Measurements from ENCODE around the gene RPL18A.

Gene RPL18A

DNA sequence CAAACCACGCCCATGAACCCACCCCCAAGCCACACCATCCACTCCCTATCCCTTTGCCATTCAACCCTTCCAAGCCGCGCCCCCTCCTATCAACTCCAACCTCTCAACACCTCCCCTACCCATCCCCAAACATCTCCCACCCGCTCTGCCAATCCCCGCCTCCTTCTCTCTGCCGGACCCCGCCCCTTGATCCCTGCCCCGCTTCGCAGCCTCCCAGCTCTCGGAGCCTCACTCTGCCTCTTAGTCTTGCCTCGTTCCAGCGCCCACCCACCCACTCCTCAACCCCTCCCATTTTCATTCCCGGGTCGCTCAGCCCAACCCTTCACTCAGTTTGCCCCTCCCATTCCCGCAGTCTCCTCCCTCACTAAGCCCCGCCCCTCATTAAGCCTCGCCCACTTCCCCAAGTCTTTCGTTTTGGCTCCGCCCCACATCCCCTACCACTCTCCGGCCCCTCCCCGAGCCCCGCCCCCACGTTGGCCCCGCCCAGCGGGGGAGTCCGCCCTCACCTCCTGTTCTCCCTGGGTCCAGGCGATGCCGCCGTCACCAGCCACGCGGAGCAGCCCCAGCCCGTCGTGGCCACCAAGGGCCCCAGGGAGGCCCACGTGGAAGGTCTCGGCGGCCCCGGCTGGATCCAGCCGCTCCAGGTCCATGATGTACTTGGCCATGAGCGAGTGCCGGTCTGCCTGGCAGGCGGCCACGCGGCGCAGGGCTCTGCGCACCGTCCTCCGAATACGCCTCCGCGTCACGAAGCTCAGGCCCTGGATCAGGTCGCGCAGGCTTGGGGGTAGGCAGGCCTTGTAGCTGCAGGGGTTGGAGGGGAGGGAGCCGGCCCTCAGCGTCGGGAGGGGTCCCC is 17.7 kb upstream of the RPL18A start:
- peak; percentile 91 for DNase-seq (ENCODE audit: low spot score)

DNA sequence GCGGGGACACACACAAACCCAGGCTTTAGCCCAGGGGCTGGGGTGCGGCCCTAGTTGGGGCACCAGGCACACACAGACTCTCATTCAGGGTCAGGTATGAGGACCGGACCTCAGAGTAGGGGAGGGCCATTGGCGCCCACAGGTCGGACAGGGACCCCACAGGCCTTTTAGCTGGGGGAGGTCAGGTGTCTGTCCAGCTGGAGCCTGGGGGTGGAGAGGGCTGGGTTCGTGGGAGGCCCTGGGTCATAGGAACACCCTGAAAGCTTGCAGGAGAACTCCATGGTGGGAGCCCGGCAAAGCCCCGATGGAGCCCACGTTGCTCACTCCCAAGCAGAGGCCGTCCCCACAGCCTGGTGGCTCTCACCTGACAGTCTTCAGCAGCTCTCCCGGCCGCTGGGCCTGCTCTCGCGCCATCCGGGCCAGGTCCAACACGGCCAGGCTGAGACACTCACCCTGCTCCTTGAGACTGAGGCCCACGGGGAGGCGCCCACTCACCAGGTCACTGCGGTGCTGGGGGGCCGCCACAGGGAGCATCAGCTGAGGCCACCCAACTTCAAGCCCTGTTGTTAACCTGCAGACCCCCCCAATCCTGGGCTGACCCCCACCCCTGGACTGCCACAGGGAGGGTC is 16.9 kb upstream of the RPL18A start:
- DNase-seq (ENCODE audit: low spot score) = no peak

- DNase-seq (ENCODE audit: low spot score) = no peak
Observed at GRCh38 chr19:17843292-17843827, 16.4 kb upstream of the RPL18A start.

DNA sequence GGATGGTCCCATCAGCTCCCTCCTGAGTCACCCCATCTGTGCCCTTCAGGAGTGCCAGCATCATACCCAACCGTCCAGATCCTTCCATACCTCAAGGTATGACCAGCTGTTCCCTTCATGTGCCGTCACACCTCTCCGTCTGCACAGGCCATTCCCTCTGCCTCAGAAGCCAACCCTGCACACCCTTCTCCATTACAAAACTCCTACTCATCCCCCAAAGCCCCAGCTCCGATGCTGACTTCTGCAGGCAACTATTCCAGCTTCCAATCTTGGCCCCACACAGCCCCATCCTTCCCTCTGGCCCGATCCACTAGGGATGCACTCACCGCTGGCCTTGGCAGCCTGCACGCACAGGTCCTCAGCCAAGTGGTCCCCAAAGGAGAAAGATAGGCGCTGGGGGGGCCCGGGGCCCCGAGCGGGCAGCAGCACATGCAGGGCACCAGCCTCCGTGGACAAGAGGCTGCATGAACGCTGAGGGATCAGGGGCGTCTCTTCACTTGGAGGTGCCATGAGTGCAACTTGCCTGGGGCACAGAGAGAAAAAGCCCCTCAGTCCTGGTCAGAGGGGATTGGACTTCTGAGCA is 15.7 kb upstream of the RPL18A start:
- DNase-seq (ENCODE audit: low spot score) = no peak

- no peak for DNase-seq (ENCODE audit: low spot score)
Observed at GRCh38 chr19:17846146-17846545, 13.6 kb upstream of the RPL18A start.

DNA sequence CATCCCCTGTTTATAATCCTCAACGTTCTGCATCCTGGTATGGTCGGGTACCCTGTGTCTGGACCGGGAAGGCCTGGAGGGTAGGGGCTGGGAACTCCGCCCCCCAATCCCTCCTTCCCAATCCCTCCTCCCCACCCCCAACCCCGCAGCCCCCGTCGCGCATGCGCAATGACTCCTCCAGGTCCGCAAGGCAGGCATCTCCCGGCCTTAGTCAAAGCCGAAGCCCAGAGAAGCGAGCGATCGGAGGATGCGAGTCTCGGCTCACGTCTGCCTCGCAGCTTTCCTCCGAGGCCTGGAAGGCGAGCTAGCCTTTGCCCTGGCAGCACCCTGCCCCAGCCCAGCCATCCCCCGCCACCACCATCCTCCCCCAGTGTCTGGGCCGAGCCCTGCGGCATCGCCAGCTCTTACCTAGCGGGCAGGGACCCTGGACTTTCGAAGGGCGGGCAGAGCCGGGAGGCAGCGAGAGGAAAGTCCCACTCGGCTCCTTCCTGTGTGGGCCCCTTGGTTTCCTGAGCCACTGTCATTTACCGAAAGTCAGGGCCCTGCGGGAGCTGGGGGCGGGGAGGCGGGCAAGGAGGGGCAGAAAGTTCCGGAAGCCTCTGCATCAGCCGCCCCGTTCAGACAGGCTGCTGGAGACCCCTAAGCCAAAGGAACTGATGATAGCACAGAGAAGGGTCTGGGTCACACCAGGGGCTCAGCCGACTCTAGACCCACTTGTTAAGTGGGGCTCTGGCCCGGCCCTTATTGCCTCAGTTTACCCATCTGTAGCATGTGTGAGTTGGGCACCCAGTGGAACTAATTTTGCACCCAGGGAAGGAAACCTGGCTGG is 12.0 kb upstream of the RPL18A start, which contains the start of gene JAK3:
TSS of gene JAK3 (minus strand) at position 445 of the 829 bp plus-strand sequence. CDS start 3,565 bp downstream, outside the sequence.
- DNase-seq (ENCODE audit: low spot score) = no peak

DNA sequence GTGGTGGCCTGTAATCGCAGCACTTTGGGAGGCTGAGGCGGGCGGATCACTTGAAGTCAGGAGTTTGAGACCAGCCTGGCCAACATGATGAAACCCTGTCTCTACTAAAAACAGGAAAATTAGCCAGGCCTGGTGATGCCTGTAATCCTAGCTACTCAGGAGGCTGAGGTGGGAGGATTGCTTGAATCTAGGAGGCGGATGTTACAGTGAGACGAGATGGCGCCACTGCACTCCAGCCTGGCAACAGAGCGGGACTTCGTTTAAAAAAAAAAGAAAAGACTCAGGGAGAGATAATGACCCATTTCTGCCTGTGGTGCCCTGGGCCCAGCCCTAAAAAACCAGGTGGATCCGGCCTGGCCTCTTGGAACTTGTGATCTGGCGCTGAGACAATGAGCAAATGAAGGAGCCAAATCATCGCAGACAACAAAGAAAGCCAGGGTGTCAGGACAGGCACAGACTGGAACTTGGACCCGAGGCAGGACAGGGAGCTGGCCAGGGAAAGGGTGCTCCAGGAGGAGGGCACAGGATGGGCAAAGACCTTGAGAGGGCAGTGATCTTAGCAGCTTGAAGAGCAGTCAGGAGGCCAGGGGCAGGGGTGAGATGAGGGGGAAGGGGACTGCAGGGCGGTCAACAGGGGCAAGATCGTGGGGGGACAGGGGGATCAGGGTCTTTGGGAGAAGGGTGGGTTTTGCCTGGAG is 11.0 kb upstream of the RPL18A start:
- DNase-seq (ENCODE audit: low spot score) = no peak

DNA sequence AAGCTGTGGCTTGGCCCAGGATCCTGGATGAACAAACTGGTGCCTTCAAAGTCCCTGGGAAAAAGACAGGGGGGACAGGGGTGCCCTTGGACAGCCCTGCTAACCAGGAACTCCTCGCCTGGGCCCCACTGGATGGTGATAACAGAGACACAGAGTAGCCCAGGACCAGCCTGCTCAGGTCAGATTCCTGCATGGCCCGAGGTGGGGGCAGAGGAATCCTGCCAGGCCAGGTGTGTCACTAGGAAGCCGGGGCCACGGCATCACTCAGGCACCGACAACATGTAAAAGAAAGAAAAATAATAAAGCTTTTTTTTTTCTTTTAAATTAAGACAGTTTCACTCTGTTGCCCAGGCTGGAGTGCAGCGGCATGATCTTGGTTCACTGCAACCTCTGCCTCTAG is 5.6 kb upstream of the RPL18A start:
- DNase-seq (ENCODE audit: low spot score) = no peak

DNA sequence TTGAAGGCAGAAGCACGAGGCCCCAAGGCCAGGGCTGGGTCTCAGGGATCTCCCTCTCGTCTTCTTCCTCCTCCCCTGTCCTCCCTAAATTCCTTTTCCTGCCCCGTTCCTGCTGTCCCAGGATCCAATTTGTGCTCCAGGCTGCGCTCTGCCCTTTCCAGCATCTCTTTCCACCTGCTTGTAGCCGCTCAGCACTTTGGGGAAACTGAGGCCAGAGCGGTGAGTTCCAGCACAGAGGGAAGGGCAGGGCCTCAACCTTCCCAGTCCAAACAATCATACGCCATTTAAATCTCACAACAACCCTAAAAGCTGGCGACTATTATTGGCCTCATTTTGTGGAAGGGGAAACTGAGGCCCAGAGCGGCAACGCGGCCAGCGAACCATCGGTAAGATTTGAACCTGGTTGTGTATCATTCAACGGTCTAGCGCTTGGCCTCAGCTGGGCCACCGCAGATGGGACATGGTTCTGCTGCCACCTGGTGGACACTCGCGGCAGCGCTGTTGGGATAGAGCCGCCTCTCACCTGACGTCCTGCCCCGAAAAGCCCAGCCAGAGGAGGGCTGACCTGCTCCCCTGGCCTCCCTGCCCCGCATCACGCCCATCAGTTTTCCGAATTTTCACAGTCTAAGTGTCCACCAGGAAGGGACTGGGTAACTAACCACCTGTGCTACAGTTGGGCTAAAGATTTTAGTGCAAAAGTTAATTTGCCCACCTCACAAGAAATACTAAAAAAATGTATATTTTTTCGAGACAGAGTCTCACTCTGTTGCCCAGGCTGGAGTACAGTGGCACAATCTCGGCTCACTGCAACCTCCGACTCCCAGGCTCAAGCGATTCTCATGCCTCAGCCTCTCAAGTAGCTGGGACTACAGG is 4.2 kb upstream of the RPL18A start:
- DNase-seq (ENCODE audit: low spot score) = peak; percentile 80

- no peak for DNase-seq (ENCODE audit: low spot score)
Observed at GRCh38 chr19:17860331-17860992, 752 bp downstream of the RPL18A start.

- DNase-seq (ENCODE audit: low spot score) = no peak
Observed at GRCh38 chr19:17860993-17861360, 1.3 kb downstream of the RPL18A start.

DNA sequence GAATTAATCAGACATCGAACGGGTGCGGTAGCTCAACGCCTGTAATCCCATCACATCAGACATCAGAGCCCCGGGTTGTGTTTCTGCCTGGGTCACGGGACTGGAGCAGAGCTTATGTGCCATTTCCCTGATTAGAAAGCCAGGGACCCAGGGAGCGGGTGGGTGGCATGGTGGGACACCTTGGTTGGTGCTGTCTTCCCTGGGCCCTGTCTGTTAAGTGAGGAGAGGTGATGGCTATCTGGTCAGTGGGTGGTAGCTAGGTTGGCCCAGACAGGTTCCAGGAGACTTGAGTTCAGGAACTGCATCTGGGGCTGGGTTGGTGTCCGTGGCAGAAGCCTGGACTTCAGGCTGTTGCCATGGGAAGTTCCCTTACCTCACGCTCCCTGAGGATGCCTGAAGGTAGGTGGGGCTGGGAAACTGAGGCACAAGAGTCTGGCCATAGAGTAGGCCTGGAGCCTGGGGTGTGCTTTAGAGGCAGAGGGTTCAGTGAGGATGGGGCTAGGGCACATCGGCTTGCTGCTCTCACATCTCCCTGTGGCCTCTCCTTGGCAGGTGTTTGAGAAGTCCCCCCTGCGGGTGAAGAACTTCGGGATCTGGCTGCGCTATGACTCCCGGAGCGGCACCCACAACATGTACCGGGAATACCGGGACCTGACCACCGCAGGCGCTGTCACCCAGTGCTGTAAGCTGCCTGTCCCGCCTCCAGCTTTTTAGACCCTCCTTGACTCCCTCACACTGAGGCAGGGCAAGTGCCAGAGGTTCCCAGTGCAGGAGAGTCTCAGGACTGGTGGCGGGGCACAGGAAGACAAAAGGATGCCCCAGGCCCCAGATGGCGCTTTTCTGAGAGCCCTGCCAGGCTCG is 2.1 kb downstream of the RPL18A start:
- no peak for DNase-seq (ENCODE audit: low spot score)

DNA sequence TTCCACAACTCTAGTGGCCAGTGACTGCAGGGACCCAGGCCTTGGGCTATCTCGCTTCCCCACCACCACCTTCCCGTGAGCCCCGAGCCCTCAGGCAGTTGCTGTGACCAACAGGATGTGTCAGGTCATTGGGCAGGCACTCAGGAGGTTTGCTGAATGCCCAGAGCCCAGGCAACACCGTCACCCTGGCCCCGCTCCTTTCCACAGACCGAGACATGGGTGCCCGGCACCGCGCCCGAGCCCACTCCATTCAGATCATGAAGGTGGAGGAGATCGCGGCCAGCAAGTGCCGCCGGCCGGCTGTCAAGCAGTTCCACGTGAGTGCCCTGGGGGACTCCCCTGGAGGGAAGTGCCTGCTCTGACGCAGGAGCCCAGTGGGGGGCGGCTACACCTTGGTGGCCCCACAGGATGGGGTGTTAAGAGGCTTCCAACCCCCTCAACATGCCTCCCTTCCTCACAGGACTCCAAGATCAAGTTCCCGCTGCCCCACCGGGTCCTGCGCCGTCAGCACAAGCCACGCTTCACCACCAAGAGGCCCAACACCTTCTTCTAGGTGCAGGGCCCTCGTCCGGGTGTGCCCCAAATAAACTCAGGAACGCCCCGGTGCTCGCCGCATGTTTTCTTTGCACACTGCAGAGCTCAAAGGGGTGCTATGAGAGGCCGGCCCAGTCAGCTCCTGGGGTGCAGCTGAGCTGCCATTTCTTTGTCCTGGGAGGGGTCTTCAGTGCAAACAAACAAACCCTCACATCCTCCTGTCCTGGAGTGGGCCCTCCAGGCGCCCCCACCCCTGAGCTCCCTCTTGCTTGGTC is 3.2 kb downstream of the RPL18A start:
- DNase-seq (ENCODE audit: low spot score) = no peak

DNA sequence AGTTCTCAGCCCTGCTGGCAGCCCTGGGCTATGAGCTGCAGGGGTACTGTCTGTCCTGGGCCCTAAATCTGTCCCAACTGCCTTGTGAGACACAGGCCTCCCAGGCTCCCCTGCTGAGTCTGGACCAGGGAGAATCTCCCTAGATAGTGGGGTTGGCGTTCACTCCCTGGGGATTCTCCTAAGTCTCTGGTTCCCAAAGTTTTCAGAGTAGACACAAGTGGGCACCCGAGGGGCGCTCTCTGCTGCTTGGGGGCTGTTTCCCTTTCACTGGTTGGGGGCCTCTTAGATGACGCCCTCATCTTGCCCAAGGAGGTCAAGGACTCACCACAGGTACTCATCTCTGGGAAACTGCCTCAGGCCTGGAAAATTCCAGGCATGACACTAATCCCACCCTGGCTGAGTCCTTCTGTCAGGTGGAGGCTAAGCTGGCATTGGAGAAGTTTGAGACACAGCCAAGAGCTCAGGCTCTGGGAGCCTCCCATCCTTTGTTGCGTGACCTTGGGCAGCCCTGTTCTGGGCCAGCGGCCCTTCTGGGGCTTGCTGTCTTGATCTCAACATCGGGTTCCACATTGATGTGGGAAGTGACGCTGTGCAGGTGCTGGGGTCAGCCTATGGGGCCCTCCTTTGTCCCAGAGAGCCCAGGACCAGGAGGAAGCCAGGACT is 3.9 kb downstream of the RPL18A start:
- DNase-seq (ENCODE audit: low spot score) = no peak

DNA sequence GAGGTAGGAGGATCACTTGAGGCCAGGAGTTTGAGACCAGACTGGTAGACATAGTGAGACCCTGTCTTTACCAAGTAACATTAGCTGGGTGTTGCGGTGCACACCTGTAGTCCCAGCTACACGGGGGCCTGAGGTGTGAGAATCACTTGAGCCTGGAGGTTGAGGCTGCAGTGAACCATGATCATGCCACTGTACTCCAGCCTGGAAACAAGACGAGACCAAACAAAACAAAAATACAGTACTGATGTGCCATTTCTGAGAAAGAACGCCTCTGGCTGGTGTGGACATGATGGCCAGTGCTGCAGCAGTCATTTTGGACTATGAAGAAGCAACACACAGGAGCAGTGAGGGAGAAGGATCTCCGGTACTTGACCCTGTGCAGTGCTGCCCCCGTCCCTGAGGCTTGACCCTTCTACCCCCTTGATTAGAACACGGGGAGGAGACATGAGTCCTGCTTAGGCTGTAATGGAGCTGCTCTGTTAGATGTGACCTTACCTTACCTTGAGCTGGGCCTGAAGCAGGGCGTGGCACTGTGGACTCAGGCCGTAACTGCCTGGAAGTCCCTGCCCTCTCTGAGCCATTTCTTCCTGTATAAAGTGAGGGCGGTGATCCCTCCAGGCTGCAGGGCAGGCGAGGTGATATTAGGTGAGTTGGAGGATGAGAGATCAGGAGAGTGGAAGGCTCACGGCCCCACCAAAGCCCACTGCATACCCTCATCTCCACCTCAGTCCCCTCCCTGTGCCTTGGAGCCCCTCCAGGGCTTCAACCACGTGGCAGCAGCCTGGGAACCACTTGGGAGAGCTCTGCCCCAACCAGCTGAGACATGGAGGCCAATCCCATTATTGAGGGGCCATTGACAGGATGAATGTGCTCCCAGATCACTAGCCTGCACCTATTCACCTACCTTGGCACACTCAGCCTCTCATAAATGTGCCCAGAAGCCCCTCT is 5.9 kb downstream of the RPL18A start:
- peak; percentile 66 for DNase-seq (ENCODE audit: low spot score)

DNA sequence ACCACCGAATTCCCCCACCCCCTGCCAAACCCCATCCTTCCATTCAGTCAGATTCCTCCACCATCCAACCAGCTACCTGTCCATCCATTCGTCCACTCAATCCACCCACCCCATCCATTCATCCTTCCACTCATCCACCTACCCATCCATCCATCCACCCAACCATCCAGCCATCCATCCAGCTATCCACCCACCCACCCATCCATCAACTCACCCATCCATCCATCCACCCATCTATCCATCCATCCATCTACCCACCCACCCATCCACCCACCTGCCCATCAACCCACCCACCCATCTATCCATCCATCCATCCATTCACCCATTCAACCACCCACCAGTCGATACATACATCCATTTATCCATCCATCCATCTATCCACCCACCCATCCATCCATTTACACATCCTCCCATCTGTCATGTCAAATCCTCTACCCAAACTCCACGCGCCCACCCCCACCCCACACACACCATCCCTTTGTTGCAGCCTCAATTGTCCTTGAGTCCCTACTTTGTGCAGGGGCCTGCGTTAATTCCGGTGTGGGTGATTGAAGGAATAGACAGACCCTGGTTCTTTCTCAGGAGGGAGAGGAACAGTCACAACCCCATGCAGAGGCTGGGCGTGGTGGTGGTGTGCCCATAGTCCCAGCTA is 6.7 kb downstream of the RPL18A start:
- DNase-seq (ENCODE audit: low spot score) = no peak

All from LoVo (cell line).